HG02610 (cell line): ENCODE data around the gene MYH14.

ENCODE experiments used
- ATAC-seq: cut with Tn5 transposase; IDR thresholded peaks from one replicate; pipeline ENCODE4 v1.9.1; 2021; ENCODE audit warnings: mild to moderate bottlenecking, moderate library complexity; ENCODE audit not compliant: unreplicated experiment

Gene MYH14

DNA sequence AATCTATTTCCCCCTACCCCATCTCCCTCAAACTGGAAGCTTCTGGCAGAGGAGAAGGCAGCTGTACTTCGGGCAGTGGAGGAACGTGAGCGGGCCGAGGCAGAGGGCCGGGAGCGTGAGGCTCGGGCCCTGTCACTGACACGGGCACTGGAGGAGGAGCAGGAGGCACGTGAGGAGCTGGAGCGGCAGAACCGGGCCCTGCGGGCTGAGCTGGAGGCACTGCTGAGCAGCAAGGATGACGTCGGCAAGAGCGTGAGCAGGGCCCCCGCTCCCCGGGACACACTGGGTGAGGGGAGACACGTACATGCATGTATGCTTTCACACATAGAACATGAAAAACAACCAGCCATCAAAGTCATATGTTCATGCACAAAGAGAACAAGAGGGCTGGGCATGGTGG is 83.0 kb downstream of the MYH14 start:
- ATAC-seq, result no peak

DNA sequence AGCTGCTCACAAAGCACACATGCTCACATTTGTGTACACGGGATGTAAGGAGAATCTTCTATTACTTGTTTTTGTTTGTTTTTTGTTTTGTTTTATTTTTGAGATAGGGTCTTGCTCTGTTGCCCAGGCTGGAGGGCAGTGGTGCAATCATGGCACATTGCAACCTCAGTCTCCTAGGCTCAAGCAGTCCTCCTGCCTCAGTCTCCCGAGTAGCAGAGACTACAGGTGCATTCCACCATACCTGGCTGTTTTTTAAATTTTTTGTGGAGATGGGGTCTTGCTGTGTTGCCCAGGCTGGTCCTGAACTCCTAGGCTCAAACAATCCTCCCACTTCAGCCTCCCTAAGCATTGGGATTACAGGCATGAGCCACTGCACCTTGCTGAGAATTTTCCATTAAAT is 83.9 kb downstream of the MYH14 start:
- no peak for ATAC-seq

DNA sequence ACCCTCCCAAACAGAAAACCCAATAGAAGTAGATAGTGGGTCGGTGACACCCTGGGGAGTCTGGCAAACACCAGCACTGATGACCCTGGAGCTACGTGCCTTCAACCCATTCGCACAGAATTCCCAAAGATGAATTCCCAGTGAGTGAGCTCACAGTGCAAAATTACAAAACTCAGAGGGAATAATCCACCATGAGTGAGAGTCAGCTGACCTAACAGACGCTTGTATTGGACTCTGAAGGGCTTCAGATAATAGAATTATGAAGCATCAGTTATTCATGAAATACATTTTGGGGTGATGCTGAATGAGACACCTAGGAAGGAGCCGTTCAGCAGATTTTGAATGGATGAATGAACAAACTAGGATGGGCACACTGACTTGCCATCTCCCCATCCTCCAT is 85.5 kb downstream of the MYH14 start:
- ATAC-seq, result no peak

DNA sequence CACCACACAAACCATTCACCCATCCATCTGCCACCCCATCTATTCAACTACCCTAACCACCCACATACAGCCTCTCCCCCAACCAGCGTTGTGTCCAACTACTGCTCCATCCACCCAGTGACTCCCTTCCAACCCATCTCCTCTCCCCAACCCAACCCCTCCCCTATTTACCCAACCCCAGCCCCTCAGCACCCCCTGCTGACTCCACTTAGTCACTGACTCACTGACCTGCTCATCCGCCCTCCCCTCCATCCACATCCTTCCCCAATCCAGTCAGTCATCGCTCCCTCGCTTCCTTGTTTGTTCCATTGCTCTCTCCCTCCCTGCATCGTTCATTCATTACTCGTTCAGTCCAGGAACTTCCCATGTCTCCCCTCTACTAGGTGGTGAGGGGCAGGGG is 86.6 kb downstream of the MYH14 start:
- ATAC-seq, result no peak

DNA sequence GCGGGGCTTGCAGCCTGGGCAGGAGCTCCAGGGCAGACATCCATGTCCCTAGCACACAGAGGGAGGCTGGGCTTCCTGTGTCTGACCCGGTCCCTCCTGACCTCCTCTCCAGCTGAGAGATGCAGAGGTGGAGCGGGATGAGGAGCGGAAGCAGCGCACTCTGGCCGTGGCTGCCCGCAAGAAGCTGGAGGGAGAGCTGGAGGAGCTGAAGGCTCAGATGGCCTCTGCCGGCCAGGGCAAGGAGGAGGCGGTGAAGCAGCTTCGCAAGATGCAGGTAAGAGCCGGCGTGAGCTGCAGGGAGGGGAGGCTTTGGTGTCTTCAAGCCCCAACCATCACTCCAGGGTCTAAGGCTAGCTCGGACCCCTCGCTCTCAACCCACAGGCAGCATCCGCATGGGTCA is 87.4 kb downstream of the MYH14 start:
- no peak for ATAC-seq

DNA sequence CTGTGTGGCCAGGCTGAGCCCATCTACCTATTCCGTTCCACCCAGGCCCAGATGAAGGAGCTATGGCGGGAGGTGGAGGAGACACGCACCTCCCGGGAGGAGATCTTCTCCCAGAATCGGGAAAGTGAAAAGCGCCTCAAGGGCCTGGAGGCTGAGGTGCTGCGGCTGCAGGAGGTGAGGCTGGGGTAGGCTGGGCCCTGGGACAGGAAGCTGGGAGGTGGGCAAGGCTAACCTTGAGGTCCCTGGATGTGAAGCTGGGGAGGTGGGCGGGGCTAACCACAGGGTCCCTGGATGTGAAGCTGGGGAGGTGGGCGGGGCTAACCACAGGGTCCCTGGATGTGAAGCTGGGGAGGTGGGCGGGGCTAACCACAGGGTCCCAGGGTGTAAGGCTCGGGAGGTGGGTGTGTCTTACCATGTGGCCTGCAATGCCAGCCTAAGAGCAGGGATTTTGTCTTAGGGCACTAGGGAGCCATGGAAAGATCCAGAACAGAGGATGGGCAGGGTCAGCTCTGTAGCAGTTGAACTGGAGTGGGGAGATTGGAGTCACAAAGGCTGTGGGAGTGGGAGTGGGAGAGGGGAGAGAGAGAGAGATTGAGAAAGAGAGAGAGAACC is 88.9 kb downstream of the MYH14 start:
- ATAC-seq, result no peak

DNA sequence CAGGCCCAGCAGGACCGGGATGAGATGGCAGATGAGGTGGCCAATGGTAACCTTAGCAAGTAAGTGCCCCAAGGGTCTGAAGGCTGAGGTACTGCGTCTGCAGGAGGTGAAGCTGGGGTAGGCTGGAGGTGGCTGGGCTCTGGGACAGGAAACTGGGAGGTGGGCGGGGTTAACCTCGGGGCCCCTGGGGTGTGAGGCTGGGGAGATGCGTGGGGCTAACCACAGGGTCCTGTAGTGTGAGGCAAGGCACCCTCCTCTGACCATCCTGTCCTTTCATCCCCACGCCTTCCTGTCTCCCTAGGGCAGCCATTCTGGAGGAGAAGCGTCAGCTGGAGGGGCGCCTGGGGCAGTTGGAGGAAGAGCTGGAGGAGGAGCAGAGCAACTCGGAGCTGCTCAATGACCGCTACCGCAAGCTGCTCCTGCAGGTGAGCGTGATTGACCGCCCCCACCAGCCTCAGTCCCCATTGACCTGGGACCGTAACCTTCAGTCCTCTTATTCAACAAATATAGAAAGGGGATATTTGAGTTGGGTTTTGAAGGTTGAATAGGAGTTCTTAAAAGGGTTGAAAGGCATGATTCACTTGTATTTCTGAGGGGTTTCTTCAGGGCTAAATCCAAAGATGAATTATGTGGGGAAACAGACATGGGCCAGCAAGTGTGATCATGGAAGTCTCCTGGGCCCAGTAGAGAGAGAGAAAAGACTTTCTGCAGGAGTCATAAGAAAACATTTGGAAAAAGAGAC is 90.0 kb downstream of the MYH14 start:
- ATAC-seq, result no peak

DNA sequence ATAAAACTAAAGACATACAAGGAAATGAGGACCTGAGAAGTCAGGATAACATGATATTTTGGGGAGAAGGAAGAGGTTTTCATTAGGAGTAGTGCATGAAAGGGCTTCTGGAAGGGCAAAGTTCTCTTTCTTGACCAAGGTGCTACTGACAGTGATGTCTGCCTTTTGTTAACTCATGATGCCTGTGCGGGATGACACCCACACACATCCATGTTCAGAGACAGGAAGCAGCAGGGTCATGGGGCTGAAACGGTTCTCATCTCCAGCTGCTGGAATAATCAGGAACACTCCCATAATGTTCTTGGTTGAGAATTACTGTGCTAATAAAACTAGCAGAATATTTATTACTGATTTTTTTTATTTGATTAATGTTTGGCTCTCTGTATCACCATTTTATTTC is 96.6 kb downstream of the MYH14 start:
- ATAC-seq, result no peak

DNA sequence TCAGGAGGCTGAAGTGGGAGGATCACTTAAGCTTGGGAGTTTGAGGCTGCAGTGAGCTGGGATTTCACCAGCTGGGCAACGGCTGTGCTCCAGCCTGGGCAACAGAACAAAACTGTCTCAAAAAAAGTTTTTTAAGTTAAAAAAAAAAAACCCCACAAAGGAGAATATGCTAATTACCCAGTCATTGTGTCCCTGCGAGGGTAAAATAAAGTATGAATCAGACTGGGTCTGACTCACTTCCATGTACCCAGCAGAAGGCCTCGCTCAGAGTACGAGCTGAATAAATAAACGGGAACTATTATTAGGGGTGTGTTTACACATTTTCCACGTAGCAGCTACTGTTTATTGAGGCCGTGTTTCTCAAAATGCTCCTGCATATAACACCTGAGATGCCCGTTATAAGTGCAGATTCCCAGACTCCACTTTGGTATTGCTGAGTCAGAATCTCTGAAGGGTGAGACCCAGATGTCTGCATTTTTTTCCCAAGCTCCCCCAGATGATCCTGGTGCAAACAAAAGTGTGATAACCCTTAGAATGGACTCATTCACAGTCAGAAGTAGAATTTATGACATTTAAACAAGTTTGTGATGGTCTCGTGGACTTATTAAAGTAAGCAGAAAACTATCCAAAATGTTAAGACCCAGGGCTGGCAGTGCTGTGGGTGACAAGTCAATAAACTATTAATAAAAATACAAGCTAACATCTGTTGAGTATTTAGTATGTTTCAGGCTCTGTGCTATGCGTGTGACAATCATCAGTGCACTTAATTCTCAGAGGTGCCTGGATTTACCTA is 97.6 kb downstream of the MYH14 start:
- ATAC-seq, result no peak

DNA sequence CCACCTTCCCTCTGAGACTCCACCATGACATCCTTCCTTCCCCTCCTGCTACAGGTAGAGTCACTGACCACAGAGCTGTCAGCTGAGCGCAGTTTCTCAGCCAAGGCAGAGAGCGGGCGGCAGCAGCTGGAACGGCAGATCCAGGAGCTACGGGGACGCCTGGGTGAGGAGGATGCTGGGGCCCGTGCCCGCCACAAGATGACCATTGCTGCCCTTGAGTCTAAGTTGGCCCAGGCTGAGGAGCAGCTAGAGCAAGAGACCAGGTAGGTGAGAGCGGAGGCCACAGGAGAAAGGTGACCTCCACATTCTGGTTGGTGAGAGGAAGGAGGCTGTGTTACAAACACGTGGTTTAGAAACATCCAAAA is 98.2 kb downstream of the MYH14 start:
- ATAC-seq, result no peak

DNA sequence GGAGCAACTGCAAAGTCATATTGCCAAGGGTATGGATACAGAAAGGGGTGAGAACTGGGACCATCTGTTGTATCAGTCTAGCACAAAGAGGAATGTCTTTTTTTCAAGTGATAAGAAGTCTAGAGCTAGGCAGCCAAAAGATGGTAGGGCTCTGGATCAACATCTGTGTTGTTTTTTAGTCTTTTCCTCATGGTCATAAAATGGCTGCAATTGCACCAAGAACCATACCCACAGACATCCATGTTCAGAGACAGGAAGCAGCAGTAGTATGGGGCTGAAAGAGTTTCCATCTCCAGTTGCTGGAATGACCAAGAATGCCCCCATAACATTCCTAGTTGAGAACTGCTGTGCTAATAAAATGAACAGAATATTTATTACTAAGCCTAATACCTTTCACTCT is 100.1 kb downstream of the MYH14 start:
- no peak for ATAC-seq

DNA sequence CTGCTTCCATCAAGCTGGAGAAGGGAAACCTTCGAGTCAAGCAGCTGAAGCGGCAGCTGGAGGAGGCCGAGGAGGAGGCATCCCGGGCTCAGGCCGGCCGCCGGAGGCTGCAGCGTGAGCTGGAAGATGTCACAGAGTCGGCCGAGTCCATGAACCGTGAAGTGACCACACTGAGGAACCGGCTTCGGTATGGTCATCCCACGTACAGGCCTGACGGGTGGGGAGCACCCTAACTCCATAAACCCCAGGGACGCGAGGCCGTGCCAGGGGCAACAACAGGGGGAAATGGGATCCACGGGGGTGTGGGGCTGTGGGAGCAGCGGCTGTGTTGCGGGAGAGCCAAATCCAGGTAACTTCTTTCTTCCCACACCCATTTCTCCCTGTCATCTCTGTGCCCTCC is 105.6 kb downstream of the MYH14 start:
- no peak for ATAC-seq

DNA sequence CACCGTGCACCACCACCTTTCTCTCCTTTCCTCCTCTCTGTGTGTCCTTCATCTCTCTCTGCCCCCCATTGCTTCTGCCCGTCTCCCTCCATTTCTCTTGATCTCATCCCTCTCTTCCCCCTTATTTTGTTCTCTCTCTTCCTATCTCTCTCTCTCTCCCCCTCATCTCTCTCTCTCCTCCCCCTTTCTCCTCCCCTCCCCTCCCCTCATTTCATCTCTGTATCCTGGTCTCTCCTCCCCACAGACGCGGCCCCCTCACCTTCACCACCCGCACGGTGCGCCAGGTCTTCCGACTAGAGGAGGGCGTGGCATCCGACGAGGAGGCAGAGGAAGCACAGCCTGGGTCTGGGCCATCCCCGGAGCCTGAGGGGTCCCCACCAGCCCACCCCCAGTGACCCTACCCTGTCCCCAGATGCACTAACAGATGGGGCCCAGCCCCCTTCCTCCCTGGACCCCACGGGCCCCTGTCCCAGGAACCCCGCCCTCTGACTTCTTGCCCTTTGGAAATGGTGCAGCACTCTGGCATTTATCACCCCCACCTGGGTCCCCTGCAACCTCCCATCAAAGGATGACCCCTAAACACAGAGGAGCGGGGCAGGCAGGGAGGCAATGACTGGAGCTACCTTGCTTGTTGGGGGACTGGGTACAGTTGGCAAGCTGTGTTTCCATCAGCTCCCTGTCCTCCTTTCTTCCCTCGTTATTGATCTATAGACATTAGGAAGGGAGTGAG is 106.1 kb downstream of the MYH14 start:
- no peak for ATAC-seq

DNA sequence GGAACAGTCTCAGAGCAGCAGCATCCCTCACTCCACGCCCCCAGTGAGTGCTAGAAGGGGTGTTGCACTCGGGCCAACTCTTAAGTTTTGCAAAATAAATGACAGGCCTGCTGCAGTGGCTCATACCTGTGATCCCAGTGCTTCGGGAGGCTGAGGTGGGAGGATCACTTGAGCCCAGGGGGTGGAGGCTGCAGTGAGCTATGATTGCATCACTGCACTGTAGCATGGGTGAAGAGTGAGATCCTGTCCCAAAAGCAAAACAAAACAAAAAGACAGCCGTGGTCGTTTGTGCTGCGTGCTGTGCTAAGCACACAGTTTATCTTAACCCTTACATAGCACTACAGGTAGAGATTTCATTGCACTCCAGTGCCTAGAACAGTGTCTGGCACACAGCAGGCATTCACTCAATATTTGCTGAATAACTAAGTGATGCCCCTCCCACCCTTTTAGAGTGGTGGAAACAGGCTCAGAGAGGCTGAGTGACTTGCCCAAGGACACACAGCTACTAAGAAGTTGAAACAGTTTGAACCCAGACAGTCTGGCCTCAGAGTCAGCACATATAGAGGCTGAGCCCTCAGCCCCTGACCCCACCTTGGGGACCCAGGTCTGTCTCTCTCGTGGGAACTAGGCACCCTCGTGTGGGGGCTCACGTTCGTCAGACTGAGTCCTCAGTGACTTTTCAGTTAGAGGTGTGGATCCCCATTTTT is 107.5 kb downstream of the MYH14 start:
- no peak for ATAC-seq

DNA sequence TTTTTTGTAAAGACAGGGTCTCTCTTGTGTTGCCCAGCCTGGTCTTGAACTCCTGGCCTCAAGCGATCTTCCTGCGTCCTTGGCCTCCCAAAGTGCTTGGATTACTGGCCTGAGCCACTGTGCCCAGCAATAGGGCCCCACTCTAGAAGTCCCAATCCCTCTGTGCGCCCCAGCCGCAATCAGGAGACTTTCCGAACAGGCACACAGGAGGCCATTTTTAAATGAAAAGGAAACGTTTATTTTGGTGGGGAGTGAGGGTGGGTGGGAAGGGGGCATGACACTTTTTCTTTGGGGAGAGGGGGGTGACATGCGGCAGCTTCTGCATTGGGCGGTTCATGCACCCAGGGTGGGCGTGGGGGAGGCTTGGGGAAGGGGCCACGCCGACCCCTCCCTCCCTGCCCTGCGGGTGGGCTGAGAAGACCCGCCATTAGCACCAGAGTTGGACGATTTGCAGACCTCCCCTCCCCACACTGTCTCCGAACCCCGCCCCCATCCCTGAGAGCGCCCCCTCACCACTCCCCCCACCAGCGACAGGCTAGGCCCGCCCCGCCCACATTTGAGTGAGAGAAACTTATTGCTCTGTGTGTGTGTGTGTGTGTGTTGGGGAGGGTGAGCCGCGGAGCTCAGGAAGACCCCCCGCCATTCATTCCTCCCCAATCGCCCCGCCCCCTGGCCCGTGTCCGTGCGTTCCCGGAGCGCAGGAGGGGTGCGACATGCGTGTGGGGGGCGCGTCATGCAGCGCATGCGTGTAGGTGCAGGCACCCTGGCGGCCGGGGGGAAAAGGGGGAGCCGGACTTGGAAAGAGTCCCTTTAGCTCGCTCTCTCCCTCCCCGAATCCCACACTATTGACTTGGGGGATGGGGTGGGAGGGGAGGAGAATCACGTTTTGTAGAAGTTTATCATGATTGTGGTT is 108.6 kb downstream of the MYH14 start:
- ATAC-seq, result no peak

DNA sequence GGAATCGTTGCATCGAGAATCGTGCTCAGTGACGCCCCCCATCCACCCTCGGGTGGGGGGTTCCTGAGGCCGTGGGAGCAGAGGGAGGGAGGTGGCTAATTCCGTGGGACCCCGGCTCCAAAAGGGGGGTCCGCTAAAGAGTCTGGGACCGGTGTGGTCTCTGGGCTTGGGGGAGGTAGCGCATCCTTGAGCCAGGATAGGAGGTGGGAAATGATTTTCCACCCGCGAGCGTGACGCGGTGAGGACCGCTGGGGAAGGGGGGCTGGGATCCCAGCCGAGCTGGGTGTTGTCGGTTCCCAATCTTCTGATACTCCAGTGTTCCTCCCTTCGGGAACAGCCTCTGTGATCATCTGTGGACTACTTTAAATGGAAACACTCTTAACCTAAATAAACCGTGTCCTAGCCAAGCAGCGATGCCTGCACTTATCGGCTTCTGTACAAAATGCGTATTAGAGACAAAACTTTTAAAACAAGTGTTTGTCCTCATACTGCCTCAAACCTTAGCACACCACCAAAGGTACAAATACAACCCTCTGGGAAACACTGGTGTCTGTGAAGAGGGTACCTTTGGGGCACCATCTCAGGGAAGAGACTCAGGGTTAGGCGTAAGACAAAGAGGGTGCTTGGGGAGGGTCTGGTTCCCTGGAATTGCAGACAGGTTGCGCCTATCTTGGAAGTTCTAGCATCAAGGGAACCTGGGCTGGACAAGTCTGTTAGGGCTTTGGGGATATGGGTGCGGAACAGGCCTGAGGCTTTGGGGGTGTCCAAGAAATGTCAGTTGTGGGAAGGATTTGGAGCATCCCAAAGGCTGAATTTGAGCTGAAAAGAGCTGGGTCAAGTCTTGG is 109.8 kb downstream of the MYH14 start:
- ATAC-seq, result no peak

DNA sequence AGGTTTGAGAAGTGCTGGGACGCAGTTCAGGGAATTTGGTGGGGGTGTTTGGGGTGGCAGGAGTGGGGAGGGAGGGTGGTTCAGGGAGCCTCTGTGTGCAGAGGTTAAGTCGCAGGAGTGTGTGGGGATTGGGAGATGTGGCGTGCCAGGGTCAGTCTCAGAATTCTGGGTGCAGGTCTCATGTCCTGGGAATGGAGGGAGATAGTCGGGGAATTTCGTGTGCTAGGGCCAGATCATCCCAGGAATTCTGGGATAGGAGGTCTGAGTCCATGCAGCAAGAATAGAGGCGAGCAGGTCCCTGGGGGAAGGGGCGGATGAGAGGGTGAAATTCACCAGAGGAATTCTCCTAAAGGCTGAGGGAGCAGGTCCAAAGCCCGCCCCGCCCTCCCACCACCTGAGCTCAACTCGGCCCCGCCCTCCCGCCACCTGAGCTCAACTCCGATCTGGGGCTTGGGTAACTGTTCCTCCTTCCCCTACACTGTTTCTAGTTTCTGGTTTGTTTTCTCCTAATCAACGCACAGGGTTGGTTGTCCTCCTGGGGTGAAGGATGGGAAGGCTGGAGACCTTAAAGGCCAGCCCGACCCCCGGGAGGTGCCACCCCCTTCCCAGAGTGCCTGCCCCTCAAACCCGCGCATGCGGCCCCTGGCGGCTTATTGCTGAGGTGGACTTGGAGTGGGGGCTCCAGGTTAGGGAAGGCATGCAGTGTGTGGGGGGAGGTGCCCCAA is 110.6 kb downstream of the MYH14 start:
- ATAC-seq, result no peak
